GM12878 (cell line): ENCODE measurements around the gene YARS1. TPM values are rescaled to one million over a fixed set of nuclear protein-coding genes. Genes with fewer than 3 reads are reported as not detected.

Experiments used
- ATAC-seq: fragments of 200-7000 bp; cut with Tn5 transposase; 3 replicates; pipeline ENCODE4 v1.9.1; 2020; ENCODE audit warnings: mild to moderate bottlenecking, moderate library complexity
- BruUV-seq: library from RNA; stranded (reverse); fragments of 400-500 nt; replicated peaks from 2 replicates; lab custom pipeline; 2021; lab: Mats Ljungman, UMichigan
- CTCF ChIA-PET: fragments of 300-600 bp; sonication (Branson Sonifier 250); formaldehyde crosslinking; extraction: SDS; loops from one replicate; lab custom pipeline; 2021; ENCODE audit warnings: inconsistent platforms; lab: Yijun Ruan, JAX
- POLR2A ChIA-PET: fragments of 350-600 bp; formaldehyde crosslinking; extraction: SDS; loops from one replicate; lab custom pipeline; 2021; ENCODE audit warnings: inconsistent platforms; lab: Charles Lee
- RAD21 ChIA-PET: fragments of 300-600 bp; sonication (Branson Sonifier 250); formaldehyde crosslinking; loops from one replicate; lab custom pipeline; 2023; ENCODE audit warnings: antibody characterized with exemption; ENCODE audit not compliant: unreplicated experiment; lab: Charles Lee
- SMC1A ChIA-PET: fragments of 300-600 bp; sonication (Branson Sonifier 250); formaldehyde crosslinking; loops from one replicate; lab custom pipeline; 2023; ENCODE audit not compliant: unreplicated experiment, uncharacterized antibody; lab: Charles Lee
- DNase-seq: peaks from one replicate; pipeline ENCODE4 v3.0.0-alpha.2; 2011; ENCODE audit warnings: low read depth, low spot score
- FAIRE-seq: peaks from 3 replicates; lab custom pipeline; 2011; peaks lifted over from hg19 to GRCh38; lab: Jason Lieb, UNC
- H2AFZ ChIP-seq: 2 replicates; pipeline ENCODE4 v1.6.0; 2011; ENCODE audit warnings: low read depth, low read length, control low read depth; ENCODE audit not compliant: control insufficient read depth
- H3K27ac ChIP-seq: 2 replicates; pipeline ENCODE4 v1.5.1; 2011; ENCODE audit warnings: control low read depth; ENCODE audit not compliant: control insufficient read depth, insufficient read depth
- H3K27me3 ChIP-seq, 2 experiments: replicated peaks in 1 of 2; 2 replicates each; pipeline versions ENCODE4 v1.6.0 to v1.6.1; 2011; ENCODE audit warnings: low read length in 1 of 2; ENCODE audit not compliant: control insufficient read depth in 2 of 2, insufficient read depth in 2 of 2
- H3K36me3 ChIP-seq, 2 experiments: 2 replicates each; pipeline ENCODE4 v1.5.1; 2011; ENCODE audit warnings: low read length in 1 of 2; ENCODE audit not compliant: control insufficient read depth in 2 of 2, insufficient read depth in 2 of 2
- H3K4me1 ChIP-seq: 2 replicates; pipeline ENCODE4 v1.6.1; 2011; ENCODE audit warnings: mild to moderate bottlenecking, low read length, moderate library complexity, mixed read lengths; ENCODE audit not compliant: control insufficient read depth, insufficient read depth
- H3K4me2 ChIP-seq: 2 replicates; pipeline ENCODE4 v1.6.0; 2011; ENCODE audit warnings: control low read depth; ENCODE audit not compliant: control insufficient read depth, insufficient read depth
- H3K4me3 ChIP-seq: fragments of 200-600 bp; sonication (generic); 2 replicates; pipeline ENCODE4 v1.5.1; 2016
- H3K79me2 ChIP-seq: 2 replicates; pipeline ENCODE4 v1.6.0; 2011; ENCODE audit warnings: low read length; ENCODE audit not compliant: control insufficient read depth, insufficient read depth
- H3K9ac ChIP-seq: 2 replicates; pipeline ENCODE4 v1.8.0; 2011; ENCODE audit warnings: low read length, control low read depth, mixed read lengths; ENCODE audit not compliant: control insufficient read depth, insufficient read depth
- H3K9me3 ChIP-seq: replicated peaks from 3 replicates; pipeline ENCODE4 v1.5.1; 2011; ENCODE audit warnings: mild to moderate bottlenecking, low read length; ENCODE audit not compliant: control insufficient read depth, insufficient read depth
- H4K20me1 ChIP-seq: 2 replicates; pipeline ENCODE4 v1.6.0; 2011; ENCODE audit not compliant: control insufficient read depth, insufficient read depth
- BCL11A ChIP-seq: IDR thresholded peaks from 2 replicates; pipeline ENCODE4 v1.6.1; 2011; ENCODE audit warnings: low read depth, low read length
- CBX5 ChIP-seq: sonication (generic); IDR thresholded peaks from 2 replicates; pipeline ENCODE4 v1.6.1; 2016; ENCODE audit warnings: low read depth, moderate library complexity, mild to moderate bottlenecking, inconsistent platforms
- ETV6 ChIP-seq, 2 experiments: fragments of 450-650 bp in 1 of 2; IDR thresholded peaks in 1 of 2; conservative IDR thresholded peaks in 1 of 2; 2 replicates each; pipeline ENCODE4 v1.6.1; 2014; ENCODE audit warnings: antibody characterized with exemption in 1 of 2, borderline replicate concordance in 1 of 2, low read depth in 1 of 2, mild to moderate bottlenecking in 1 of 2, moderate library complexity in 1 of 2
- FOS ChIP-seq: IDR thresholded peaks from 3 replicates; pipeline ENCODE4 v1.6.1; 2011; ENCODE audit warnings: borderline replicate concordance; ENCODE audit not compliant: insufficient read length; ENCODE audit errors: extremely low read depth
- HDAC2 ChIP-seq: fragments of 200-600 bp; sonication (generic); IDR thresholded peaks from 2 replicates; pipeline ENCODE4 v1.6.1; 2017
- HDGF ChIP-seq: fragments of 450-650 bp; IDR thresholded peaks from 2 replicates; pipeline ENCODE4 v1.6.1; 2016; ENCODE audit warnings: antibody characterized with exemption
- IRF3 ChIP-seq: fragments of 450-650 bp; IDR thresholded peaks from 2 replicates; pipeline ENCODE4 v1.6.1; 2014; ENCODE audit warnings: mild to moderate bottlenecking
- JUNB ChIP-seq: IDR thresholded peaks from 2 replicates; pipeline ENCODE4 v1.6.1; 2016; ENCODE audit warnings: antibody characterized with exemption, mild to moderate bottlenecking
- RELB ChIP-seq: fragments of 450-650 bp; IDR thresholded peaks from 2 replicates; pipeline ENCODE4 v1.6.1; 2017; ENCODE audit warnings: low read depth, mild to moderate bottlenecking, moderate library complexity
- WGBS: methylation state at CpG from one replicate; pipeline ENCODE4 v1.1.6; 2016; ENCODE audit warnings: low lambda C conversion rate; ENCODE audit not compliant: insufficient replicate concordance, insufficient coverage; ENCODE audit errors: missing lambda C conversion rate; 5-methylcytosine and 5-hydroxymethylcytosine counted together
- in situ Hi-C: fragments of 300-500 bp; cut with MboI; formaldehyde crosslinking; loops from 9 replicates; pipeline ENCODE4 v1.14.3; 2018; ENCODE audit warnings: mixed read lengths
- intact Hi-C: fragments of 100-400 bp; cut with micrococcal nuclease; formaldehyde crosslinking; loops from one replicate; pipeline ENCODE4 v1.14.2; 2022; ENCODE audit not compliant: unreplicated experiment
- polyA plus RNA-seq, 11 experiments: library from polyadenylated mRNA; depleted of rRNA in 4 of 11; unstranded in 6 of 11; stranded (reverse) in 5 of 11; fragments of >200 nt; fragmentation: Nextera tagmentation in 4 of 11; fragmentation: Illumina TruSeq in 1 of 11; extraction: Ambion mirVana in 4 of 11; extraction: Trizol in 1 of 11; gene quantifications; 1 replicate in 1 of 11; 2 replicates in 10 of 11; pipeline versions ENCODE4 v1.2.1 to v1.2.3, GENCODE V29; 2011 to 2016; ENCODE audit warnings: inconsistent platforms in 2 of 11, missing spikeins in 2 of 11, low read depth in 1 of 11
- total RNA-seq, 4 experiments: library from RNA; depleted of rRNA in 3 of 4; stranded (reverse); fragments of >200 nt in 3 of 4; fragmentation: Illumina TruSeq in 1 of 4; extraction: Trizol in 1 of 4; gene quantifications; 2 replicates each; pipeline versions ENCODE4 v1.2.1 to v1.2.3, GENCODE V29; 2013 to 2021

The YARS1 gene
- total and polyA plus RNA-seq, 10 of the 15 experiments (the other 5 are each of a cell fraction or from before 2014, with no cell fraction given) = 39.9 to 202 (median 136) TPM

GRCh38 chr1:32798679-32799416 lies 18.3 kb downstream of the YARS1 start (continued):
- TF ChIP-seq ETV6 (conservative IDR thresholded peaks at IDR 0.05 in 1 of 2, IDR thresholded peaks at IDR 0.05 in 1 of 2; ENCODE audit: borderline replicate concordance in 1 of 2, low read depth in 1 of 2) (no peak), IRF3 (no peak), JUNB (0 out of 2 replicates have a peak, but pooled peaks have one; percentile 7), FOS (no peak), RELB (peak; percentile 61), HDGF (0 out of 2 replicates have a peak, but pooled peaks have one; percentile 34), BCL11A (no peak), CBX5 (no peak)

DNA sequence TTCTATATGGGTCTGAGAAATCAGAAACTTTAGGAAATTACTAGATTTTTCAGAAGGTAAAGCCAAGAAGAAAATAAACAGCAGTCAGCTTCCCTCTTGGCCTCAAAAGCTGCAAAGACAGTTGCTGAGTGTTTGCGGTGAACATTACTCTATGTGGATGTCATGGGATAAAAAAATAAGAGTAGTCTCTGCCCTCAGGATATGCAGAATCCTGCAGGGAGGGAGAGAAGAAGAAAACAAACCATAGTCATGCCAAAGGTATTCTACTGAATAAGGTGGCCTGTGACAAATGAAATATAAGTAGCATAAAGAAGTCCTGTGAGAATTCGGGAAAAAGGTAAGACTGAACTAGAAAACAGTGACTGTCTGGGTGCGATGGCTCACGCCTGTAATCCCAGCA lies 19.0 kb downstream of the YARS1 start:
- H3K79me2 ChIP-seq = no peaks in the 10 kb centered on the region
- H3K27me3 ChIP-seq = no peaks in the 10 kb centered on the region
- ChIA-PET SMC1A (interaction anchor here (0.6 to 1.2 kb wide), 3 partner anchors 23 to 174 kb away, joined by 3 to 4 read pairs (median 3); no protein-coding TSS in a partner anchor), POLR2A (interaction anchor here (0.6 kb wide), 1 partner anchor 240 kb away, joined by 3 read pairs; no protein-coding TSS in a partner anchor), RAD21 (interaction anchor here (1.0 kb wide), 1 partner anchor 77 kb away, joined by 3 read pairs; no protein-coding TSS in a partner anchor), CTCF (interaction anchor here (0.5 kb wide), 1 partner anchor 85 kb away, joined by 3 read pairs; no protein-coding TSS in a partner anchor)
- no peak for FAIRE-seq
- no peak overlapping the region for H3K27ac ChIP-seq
- no peak overlapping the region for H3K9ac ChIP-seq
- peaks cover 9% of the 10 kb centered on the region; the same call in 1 of the 2 replicates for H3K4me1 ChIP-seq
- in situ Hi-C loops (no loop called here), intact Hi-C loops (no loop called here)
- no peak overlapping the region for H3K4me3 ChIP-seq
- no peak for ATAC-seq
- DNase-seq = no peak
- H3K36me3 ChIP-seq = peaks cover 0 to 14% of the 10 kb centered on the region in 2 experiments
- WGBS = 99% methylated on average over 4 of the region's 4 CpGs
- H4K20me1 ChIP-seq = no peaks in the 10 kb centered on the region
- TF ChIP-seq HDAC2 = no peak
- BruUV-seq = no TSS peak
- no peak overlapping the region for H3K4me2 ChIP-seq
- H2AFZ ChIP-seq = no peak overlapping the region
- no peaks in the 10 kb centered on the region for H3K9me3 ChIP-seq
